HepG2 (cell line): ENCODE data around the gene ZNF8. TPM values are rescaled to one million over a fixed set of nuclear protein-coding genes. Genes with fewer than 3 reads are reported as not detected.
A peak's percentile ranks its signal among the peaks of the same experiment; 100 is the strongest.

Experiments
- AKNA ChIP-seq: sonication (generic); formaldehyde crosslinking; IDR thresholded peaks from 2 replicates; pipeline ENCODE4 v1.4.0; 2020; ENCODE audit warnings: missing genetic modification reagents, borderline replicate concordance
- BCLAF1 ChIP-seq: fragments of 450-650 bp; IDR thresholded peaks from 2 replicates; pipeline ENCODE4 v1.6.1; 2017; ENCODE audit warnings: mild to moderate bottlenecking
- CREM ChIP-seq, 2 experiments: sonication (generic) in 1 of 2; formaldehyde crosslinking in 1 of 2; IDR thresholded peaks; 2 replicates each; pipeline versions ENCODE4 v1.4.0 to v1.6.1; 2016 to 2020; ENCODE audit warnings: antibody characterized with exemption in 1 of 2, mild to moderate bottlenecking in 1 of 2, missing genetic modification reagents in 1 of 2
- ELF3 ChIP-seq: IDR thresholded peaks from 2 replicates; pipeline ENCODE4 v1.6.1; 2016; ENCODE audit warnings: missing genetic modification reagents, missing compliant biosample characterization
- ETV6 ChIP-seq: sonication (generic); formaldehyde crosslinking; conservative IDR thresholded peaks from 2 replicates; pipeline ENCODE4 v1.4.0; 2020; ENCODE audit warnings: missing genetic modification reagents
- GMEB1 ChIP-seq: sonication (generic); formaldehyde crosslinking; IDR thresholded peaks from 2 replicates; pipeline ENCODE4 v1.5.1; 2020; ENCODE audit warnings: missing genetic modification reagents, mild to moderate bottlenecking, borderline replicate concordance
- MYC ChIP-seq: sonication (generic); formaldehyde crosslinking; IDR thresholded peaks from 2 replicates; pipeline ENCODE4 v1.9.0; 2021; ENCODE audit warnings: missing genetic modification reagents, borderline replicate concordance
- NCOA5 ChIP-seq: sonication (generic); formaldehyde crosslinking; IDR thresholded peaks from 2 replicates; pipeline ENCODE4 v1.4.0; 2020; ENCODE audit warnings: missing genetic modification reagents
- NFYB ChIP-seq: sonication (generic); formaldehyde crosslinking; IDR thresholded peaks from 2 replicates; pipeline ENCODE4 v1.4.0; 2020; ENCODE audit warnings: missing genetic modification reagents
- POLR2A ChIP-seq, 2 experiments: IDR thresholded peaks; 2 replicates each; pipeline ENCODE4 v1.6.1; 2011; ENCODE audit warnings: low read depth in 2 of 2, low read length in 2 of 2, mild to moderate bottlenecking in 1 of 2, moderate library complexity in 1 of 2; ENCODE audit not compliant: insufficient read depth in 1 of 2
- TAF1 ChIP-seq: sonication (generic); formaldehyde crosslinking; IDR thresholded peaks from 2 replicates; pipeline ENCODE4 v1.4.0; 2020; ENCODE audit warnings: missing genetic modification reagents
- ZKSCAN8 ChIP-seq: IDR thresholded peaks from 2 replicates; pipeline ENCODE4 v1.6.1; 2016; ENCODE audit warnings: borderline replicate concordance, missing genetic modification reagents, missing compliant biosample characterization
- ZNF232 ChIP-seq: sonication (generic); formaldehyde crosslinking; IDR thresholded peaks from 2 replicates; pipeline ENCODE4 v1.4.0; 2020; ENCODE audit warnings: missing genetic modification reagents, borderline replicate concordance
- ZNF24 ChIP-seq: fragments of 450-650 bp; IDR thresholded peaks from 2 replicates; pipeline ENCODE4 v1.6.1; 2017; ENCODE audit warnings: antibody characterized with exemption, mild to moderate bottlenecking
- ZNF251 ChIP-seq: sonication (generic); formaldehyde crosslinking; IDR thresholded peaks from 2 replicates; pipeline ENCODE4 v1.9.0; 2021; ENCODE audit warnings: mild to moderate bottlenecking, missing genetic modification reagents
- ZNF557 ChIP-seq: sonication (generic); formaldehyde crosslinking; IDR thresholded peaks from 2 replicates; pipeline ENCODE4 v1.4.0; 2020; ENCODE audit warnings: missing genetic modification reagents
- ZSCAN12 ChIP-seq: sonication (generic); formaldehyde crosslinking; IDR thresholded peaks from 2 replicates; pipeline ENCODE4 v1.9.0; 2021; ENCODE audit warnings: mild to moderate bottlenecking, missing genetic modification reagents
- polyA plus RNA-seq, 8 experiments: library from polyadenylated mRNA; depleted of rRNA in 3 of 8; stranded (reverse) in 7 of 8; unstranded in 1 of 8; fragments of >200 nt; fragmentation: Illumina TruSeq in 4 of 8; extraction: Trizol in 4 of 8; gene quantifications; 2 replicates each; pipeline versions ENCODE4 v1.2.1 to v1.2.3, GENCODE V29; 2011 to 2016; ENCODE audit warnings: low read depth in 4 of 8, missing spikeins in 1 of 8, mixed read lengths in 1 of 8; ENCODE audit not compliant: insufficient read depth in 1 of 8
- total RNA-seq, 5 experiments: library from RNA; depleted of rRNA; stranded (reverse); fragments of >200 nt; fragmentation: Illumina TruSeq; extraction: Trizol; gene quantifications; 2 replicates each; pipeline ENCODE4 v1.2.3, GENCODE V29; 2016; ENCODE audit warnings: low read depth in 1 of 5
- TF ChIP-seq, protein P1 (sequence below): sonication (generic); formaldehyde crosslinking; IDR thresholded peaks from 2 replicates; pipeline ENCODE4 v1.4.0; 2020; ENCODE audit warnings: missing genetic modification reagents

ZNF8 gene
- total and polyA plus RNA-seq, 2 of the 13 experiments (the other 11 are each of a cell fraction or from before 2014, with no cell fraction given), result 3.1 to 3.3 TPM

GRCh38 chr19:58326914-58327726 is 48.4 kb downstream of the ZNF8 start, which contains the start of gene ZSCAN22 (continued):
- TF ChIP-seq NCOA5 (no peak), CREM (IDR thresholded peaks at IDR 0.05) (peak; percentile 99), CREM (CRISPR knock-in tag; IDR thresholded peaks at IDR 0.05) (peak; percentile 81), ZNF251 (no peak; the same call in 1 of the 2 replicates), ELF3 (CRISPR knock-in tag) (peak; percentile 17; the same call in 1 of the 2 replicates), MYC (CRISPR knock-in tag) (peak; percentile 92), BCLAF1 (no peak), TAF1 (CRISPR knock-in tag) (peak; percentile 80), NFYB (CRISPR knock-in tag) (peak; percentile 26), ETV6 (CRISPR knock-in tag) (no peak; the same call in 1 of the 2 replicates), ZNF557 (CRISPR knock-in tag) (no peak), GMEB1 (CRISPR knock-in tag) (peak; percentile 97), ZNF232 (CRISPR knock-in tag) (peak; percentile 92; the same call in 1 of the 2 replicates), ZKSCAN8 (CRISPR knock-in tag) (no peak), ZNF24 (no peak), ZSCAN12 (CRISPR knock-in tag) (no peak), AKNA (CRISPR knock-in tag) (no peak), POLR2A (IDR thresholded peaks at IDR 0.05; ENCODE audit: insufficient read depth in 1 of 2, low read depth in 2 of 2, low read length in 2 of 2) (peak; percentile 59 to 75)
- TF ChIP-seq, protein P1, sequence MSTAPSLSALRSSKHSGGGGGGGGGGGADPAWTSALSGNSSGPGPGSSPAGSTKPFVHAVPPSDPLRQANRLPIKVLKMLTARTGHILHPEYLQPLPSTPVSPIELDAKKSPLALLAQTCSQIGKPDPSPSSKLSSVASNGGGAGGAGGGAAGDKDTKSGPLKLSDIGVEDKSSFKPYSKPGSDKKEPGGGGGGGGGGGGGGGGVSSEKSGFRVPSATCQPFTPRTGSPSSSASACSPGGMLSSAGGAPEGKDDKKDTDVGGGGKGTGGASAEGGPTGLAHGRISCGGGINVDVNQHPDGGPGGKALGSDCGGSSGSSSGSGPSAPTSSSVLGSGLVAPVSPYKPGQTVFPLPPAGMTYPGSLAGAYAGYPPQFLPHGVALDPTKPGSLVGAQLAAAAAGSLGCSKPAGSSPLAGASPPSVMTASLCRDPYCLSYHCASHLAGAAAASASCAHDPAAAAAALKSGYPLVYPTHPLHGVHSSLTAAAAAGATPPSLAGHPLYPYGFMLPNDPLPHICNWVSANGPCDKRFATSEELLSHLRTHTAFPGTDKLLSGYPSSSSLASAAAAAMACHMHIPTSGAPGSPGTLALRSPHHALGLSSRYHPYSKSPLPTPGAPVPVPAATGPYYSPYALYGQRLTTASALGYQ (CRISPR knock-in tag), result peak; percentile 73; the same call in 1 of the 2 replicates
